GM18870 (cell line): ENCODE data around the gene ANO9.
"Not testable (repeated sequence)": the region's sequence is repeated elsewhere in the genome, so short reads cannot be mapped to it uniquely, and the experiment has no call there.

Source experiments
- ATAC-seq: cut with Tn5 transposase; IDR thresholded peaks from one replicate; pipeline ENCODE4 v1.9.1; 2021; ENCODE audit warnings: moderate library complexity; ENCODE audit not compliant: unreplicated experiment

The ANO9 gene

GRCh38 chr11:416757-417621 is 24.8 kb downstream of the ANO9 start:
- ATAC-seq = no peak

- ATAC-seq = no peak
Observed at GRCh38 chr11:416051-416756, 25.6 kb downstream of the ANO9 start.

- ATAC-seq = no peak
Observed at GRCh38 chr11:415640-416041, 26.2 kb downstream of the ANO9 start.

GRCh38 chr11:414318-414857 is 27.4 kb downstream of the ANO9 start:
- no peak for ATAC-seq

GRCh38 chr11:413120-414081 is 28.4 kb downstream of the ANO9 start:
- ATAC-seq = no peak

GRCh38 chr11:412641-413119 is 29.1 kb downstream of the ANO9 start:
- no peak for ATAC-seq

GRCh38 chr11:411520-411919 is 30.3 kb downstream of the ANO9 start:
- not testable (repeated sequence) for ATAC-seq

- not testable (repeated sequence) for ATAC-seq
Observed at GRCh38 chr11:410711-411110, 31.1 kb downstream of the ANO9 start.

GRCh38 chr11:409600-410483 is 32.0 kb downstream of the ANO9 start:
- no peak for ATAC-seq

- ATAC-seq = no peak
Observed at GRCh38 chr11:409008-409599, 32.7 kb downstream of the ANO9 start.

GRCh38 chr11:408154-409007 is 33.4 kb downstream of the ANO9 start:
- no peak for ATAC-seq

- ATAC-seq = no peak
Observed at GRCh38 chr11:407651-408123, 34.1 kb downstream of the ANO9 start.

GRCh38 chr11:406796-407650 is 34.8 kb downstream of the ANO9 start:
- ATAC-seq = no peak

- ATAC-seq = no peak
Observed at GRCh38 chr11:405954-406795, 35.6 kb downstream of the ANO9 start.

GRCh38 chr11:405323-405953 is 36.4 kb downstream of the ANO9 start:
- no peak for ATAC-seq
